Sigmoid colon (tissue), 4 donors: Measurements from ENCODE around the gene CLDN6.

Experiments used
- CTCF ChIP-seq, 4 experiments: fragments of 450-650 bp in 3 of 4; fragments of 200-600 bp in 1 of 4; IDR thresholded peaks; one replicate each; pipeline ENCODE4 v1.5.1; 2016 to 2019; ENCODE audit warnings: antibody characterized with exemption in 4 of 4, mild to moderate bottlenecking in 3 of 4, moderate library complexity in 2 of 4
- EP300 ChIP-seq, 4 donors: sonication (generic); formaldehyde crosslinking; IDR thresholded peaks; one replicate each; pipeline ENCODE4 v1.6.1; 2017; ENCODE audit warnings: antibody characterized with exemption in 4 of 4
- POLR2A ChIP-seq, 2 donors: fragments of 450-650 bp; IDR thresholded peaks; one replicate each; pipeline ENCODE4 v1.6.1; 2016; ENCODE audit warnings: antibody characterized with exemption in 2 of 2, mild to moderate bottlenecking in 2 of 2, moderate library complexity in 2 of 2
- POLR2AphosphoS5 ChIP-seq, 4 donors: sonication (generic); formaldehyde crosslinking; IDR thresholded peaks; one replicate each; pipeline ENCODE4 v1.6.1; 2017; ENCODE audit warnings: antibody characterized with exemption in 4 of 4

GRCh38 chr16:3044708-3045107, 26.7 kb upstream of the CLDN6 start:
- TF ChIP-seq CTCF (IDR thresholded peaks at IDR 0.05): no peak
- no peak for TF ChIP-seq POLR2AphosphoS5 (IDR thresholded peaks at IDR 0.05)
- no peak for TF ChIP-seq POLR2A (IDR thresholded peaks at IDR 0.05)
- TF ChIP-seq EP300 (IDR thresholded peaks at IDR 0.05): no peak
